SKM-1 (cell line): ENCODE results near the gene FIGN.

ENCODE experiments used
- DNase-seq: peaks from one replicate; lab custom pipeline; 2025; ENCODE audit not compliant: unreplicated experiment; lab: John Stamatoyannopoulos, UW

The FIGN gene

DNA sequence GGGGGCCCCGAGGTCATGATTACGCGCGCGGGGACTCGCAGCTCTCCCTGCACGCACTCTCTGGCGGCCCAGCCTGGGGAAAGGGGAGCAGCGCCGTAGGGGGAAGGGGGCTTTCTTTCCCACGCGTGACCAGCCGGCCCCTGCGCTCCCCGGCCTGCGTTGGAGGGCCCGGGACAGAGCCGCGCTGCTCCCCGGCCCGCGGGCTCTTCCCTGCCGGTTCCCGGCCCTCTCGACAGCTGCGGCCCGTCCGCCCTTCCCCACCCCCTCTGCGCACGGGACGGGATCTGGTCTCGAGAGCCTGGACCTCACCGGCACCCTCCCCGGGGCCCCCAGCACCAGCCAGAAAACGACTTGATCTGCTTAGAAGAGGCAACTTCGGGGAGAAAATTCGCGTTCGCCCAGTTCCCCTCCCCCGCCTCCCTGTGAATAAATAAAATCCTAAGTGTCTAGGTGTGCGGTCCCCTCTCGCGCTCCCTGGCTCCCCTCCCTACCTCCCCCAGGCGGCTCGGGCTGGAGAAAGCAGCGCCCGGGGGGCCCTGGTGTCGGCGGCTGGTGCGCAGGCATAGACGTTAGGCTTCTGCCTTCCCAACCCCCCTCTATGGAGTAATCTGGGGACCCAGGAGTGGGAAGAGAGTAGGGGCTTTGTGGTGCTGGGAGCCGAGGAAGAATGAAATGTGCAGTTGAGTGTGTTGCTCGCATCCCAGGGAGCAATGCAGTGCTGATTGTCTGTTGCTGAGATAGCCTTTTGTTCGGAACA, 803 bp upstream of the FIGN start:
- no peak for DNase-seq

DNA sequence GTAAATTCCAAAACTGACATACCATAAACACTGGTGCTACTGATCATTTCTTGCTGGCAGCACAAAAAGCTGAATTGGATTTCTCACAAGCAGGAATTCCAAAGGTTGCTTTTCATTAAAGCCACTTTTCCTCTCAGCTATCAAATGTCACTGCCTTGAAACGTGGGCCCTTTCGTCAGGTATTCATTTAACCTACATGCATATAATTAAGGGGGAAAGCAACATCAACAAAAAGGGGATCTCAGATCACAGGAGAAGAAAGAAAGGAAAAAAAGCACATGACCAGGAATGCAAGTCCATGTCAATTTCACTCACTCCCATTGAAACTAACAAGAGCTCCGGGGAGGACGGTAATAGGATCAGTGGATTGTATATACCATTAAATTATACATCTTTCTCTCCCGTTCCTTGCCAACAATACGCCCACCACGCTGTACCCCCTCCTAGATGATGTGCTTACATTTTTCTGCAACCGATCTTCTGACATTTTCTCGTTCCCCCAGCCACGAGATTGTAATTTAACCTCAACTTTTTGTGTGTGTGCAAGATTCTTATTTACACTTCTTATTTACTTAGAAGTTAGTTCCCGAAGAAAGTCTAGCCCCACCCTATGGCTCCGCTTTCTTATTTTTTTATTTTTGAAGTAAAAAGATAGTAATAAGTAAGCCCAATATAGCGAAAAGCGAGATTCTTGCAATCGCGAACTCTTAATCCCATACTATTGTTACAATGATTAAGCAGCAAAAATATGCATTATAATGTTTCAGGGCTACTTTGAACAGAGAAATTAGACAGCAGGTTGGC, 725 bp downstream of the FIGN start:
- no peak for DNase-seq

DNA sequence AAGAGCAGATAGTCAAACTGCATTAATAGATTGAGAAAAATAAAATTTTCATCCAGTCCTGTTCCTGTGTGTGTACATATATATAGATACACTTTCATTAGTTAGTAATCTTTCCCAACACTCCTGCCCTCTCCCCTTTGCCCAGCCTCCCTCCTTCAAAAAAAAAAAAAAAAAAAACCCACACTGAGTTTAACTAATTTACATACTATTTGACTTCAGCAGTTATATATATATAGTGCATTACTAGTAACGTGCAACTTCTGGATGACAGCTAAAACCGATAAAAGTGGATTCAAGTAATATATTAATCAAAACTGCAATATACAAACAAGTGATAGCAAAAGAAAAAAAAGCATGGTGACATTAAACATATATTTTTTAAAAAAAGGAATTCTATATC, 1.4 kb downstream of the FIGN start:
- DNase-seq = no peak

DNA sequence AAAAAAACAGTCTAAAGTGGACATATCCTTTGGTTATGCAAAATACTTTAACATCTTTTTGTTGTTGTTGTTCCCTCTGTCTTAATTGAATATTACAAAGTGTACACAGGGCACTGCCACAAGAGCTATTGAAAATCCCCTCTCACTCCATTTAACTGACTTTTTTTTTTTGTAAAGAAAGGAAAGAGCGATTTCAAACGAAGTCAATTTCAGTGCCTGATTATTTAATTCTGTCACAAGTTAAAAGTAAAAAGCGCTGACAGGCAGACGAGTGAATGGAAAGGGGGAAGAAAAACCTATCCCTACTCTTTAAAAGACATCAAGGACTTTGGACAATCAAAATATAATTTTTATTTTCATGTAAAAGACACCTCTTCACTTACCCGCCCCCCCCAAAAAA, 1.9 kb downstream of the FIGN start:
- no peak for DNase-seq

DNA sequence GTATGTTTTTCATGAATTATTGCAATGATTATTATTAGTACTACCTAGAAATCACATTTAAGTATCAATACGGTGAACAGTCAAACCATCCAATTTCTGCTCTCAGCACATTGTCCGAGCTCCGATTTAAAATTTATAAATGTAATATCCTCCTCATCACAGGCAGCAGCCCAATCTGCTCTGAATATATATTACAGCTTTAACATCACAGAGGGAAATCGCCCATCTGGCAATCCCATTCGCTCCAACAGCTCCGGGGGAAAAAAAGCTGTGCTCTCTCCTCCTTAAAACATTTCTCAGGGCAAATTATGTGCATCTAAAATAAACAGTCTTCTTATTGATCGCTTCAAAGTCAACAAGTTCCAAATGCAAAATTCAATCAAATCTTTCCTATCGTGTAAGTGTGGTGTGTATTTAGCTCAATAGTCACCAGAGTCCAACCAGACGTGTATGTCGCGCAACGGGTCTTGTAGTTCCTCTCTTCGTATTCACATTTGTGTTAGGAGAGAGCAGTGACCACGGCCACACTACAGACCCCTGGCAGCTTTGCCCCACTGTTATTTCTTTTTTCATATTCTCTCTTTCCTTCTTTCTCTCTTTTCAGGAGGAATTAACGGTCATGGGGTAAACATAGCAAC, 2.4 kb downstream of the FIGN start:
- DNase-seq = no peak

DNA sequence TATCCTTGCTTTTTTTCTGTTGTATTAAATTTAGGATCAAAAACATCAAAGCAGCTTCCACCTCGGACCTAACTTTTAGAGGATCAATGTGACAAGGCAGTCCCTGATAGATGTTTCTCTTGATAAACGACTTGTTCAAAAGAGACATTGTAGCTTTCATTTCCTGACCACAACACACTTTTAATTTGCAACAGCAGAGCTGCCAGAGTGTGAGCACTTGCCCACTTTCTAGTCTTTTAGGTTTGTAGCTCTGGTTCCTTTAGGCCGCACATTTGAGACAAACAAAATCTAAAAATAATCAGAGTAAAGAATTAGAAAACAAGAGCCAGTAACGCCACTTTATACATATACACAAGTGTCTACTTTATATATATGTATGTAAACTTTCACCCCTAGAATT, 3.1 kb downstream of the FIGN start:
- no peak for DNase-seq

DNA sequence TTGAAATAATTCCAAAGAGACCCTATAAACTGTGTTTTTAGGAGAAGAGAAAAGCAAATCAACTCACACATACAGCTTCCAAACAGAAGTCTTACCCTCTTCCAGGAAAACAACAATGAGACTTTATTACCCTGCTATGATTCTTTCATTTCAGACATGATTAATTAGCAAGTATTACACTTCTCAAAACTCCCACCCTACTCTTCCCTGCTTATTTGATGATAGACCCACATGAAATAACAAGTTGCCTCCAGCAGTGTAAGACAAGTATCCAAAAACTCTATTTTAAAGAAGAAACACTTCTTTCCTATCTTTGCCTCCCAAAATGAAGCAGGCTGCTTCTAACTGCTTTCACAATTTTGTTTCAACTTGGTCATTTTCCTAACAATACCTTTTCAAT, 4.1 kb downstream of the FIGN start:
- DNase-seq = no peak

DNA sequence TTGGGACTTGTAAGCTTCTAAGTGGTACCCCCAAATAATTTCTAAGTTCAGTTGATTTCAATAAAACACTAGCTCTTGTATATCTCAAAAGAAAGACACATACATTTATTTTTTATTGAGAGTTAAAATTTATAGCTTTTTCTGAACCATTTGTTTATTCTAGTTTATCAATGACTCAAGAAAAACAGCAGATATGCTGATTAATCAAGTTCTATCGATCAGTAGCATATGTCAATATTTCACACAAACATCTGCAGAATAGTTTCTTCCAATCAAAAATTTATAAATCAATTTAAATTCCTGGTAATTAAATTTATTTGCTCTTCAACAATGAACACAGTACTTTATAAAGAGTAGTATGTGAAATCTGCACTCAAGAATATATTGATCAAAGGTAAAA, 5.3 kb downstream of the FIGN start:
- no peak for DNase-seq

DNA sequence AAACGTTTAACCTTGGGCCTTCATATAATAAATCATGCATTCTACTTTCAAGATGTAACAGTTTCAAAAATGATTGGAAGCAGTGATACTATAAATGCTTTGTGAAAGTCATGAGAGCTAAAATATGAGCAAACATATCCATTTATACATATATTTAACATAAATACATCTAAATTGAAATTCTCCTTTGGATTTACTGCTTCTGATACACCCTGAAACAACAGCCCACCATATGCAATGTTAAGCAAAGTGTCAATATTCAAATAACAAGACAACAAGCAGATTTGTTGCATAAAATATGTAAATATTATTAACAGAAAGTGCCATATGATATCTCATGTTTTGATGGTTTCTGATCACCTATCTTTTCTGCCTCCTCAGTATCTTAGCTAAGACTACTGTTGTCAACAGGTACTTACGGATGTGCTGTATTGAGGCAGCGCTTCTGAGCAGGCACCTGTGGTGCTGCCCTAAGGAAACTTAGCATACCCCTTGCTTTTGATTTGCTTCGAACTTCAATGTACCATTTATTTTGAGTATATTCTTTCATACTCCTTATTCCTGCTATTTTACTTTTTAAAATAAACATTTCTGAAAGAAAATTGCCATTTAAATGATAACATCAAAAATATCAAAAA, 6.1 kb downstream of the FIGN start:
- no peak for DNase-seq

DNA sequence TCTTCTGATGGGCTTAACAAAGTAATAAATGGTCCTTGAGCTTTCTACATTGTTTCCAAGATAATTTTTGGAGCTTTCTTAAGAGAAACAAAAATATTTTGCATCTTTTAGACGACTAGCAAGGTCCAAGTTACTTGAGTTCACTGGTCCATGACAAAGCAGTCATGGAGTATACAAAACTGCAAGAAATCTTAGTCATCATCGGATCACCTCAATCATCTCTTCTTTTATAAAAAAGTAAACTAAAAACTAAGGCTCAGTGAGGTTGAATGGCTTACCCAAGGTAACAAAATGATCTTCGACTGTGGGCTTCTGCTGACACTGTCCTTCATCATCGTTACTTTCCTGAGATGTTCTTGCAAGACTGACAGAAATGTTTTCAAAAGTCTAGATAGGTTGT, 11.9 kb downstream of the FIGN start:
- DNase-seq = no peak

DNA sequence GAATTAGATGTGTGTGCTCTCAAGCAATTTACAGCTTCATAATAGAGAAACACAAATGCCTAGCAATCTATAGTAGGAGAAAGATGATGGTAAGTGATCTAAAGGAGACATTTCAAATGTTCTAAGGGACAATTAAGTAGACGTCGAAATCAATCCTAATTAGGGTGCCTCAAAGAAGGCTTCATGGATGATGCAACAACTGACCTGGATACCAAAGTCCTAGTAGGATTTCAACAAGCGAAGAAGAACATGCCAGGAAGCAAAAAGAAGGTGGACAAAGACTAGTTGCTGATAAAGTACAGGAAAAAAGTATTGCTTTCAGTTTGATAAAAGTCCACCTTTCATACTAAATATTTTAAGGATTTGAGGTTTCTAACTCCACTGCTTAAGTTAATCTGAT, 12.5 kb downstream of the FIGN start:
- no peak for DNase-seq

DNA sequence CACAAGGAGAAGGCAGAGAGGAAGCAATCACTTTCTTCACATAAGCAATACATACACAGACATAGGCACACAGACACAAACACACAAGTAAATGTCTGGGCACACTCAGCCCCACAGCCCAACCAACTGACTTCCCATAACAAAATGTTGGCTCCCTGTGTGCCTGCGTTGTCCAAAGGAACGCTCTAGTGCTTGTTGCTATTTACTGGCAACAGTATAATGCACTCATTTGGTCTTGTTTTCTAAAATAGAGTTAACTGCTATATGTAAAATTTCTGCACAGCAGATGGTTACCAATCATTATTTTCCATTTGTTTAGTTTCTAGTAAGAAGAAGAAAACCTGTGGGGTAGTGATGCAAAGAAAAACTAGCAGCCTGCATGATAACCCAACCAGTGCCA, 16.5 kb downstream of the FIGN start:
- DNase-seq = no peak

DNA sequence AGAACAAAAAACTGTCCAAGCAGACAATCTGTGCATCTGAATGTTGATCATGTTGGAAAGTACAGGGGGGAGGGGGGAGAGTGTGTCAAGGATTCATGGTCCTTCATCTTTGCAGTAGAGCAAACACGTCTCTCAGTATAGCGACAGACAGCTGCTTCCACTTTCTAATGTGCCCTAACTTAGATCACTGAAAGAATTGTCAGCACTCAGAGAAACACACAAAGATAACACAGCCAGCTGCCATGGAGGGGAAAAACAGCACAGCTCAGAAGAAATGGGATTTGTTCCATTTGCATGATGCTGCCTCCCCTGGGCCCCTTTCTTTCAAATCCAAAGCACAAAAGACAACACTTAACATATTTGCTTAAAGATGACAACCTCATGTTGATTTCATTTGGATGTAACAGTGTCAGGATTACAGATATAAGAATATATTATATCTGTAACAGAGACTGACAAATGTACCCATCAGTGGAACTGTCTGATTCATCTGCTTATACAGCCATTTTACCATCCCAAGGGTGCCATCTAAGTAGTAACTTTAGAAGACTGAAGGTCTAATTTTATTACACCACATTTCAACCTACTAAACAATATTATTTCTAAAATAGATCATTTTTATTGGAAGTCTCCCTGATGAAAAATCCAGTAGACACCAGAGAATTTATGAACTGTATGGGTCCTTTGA, 17.7 kb downstream of the FIGN start:
- no peak for DNase-seq

DNA sequence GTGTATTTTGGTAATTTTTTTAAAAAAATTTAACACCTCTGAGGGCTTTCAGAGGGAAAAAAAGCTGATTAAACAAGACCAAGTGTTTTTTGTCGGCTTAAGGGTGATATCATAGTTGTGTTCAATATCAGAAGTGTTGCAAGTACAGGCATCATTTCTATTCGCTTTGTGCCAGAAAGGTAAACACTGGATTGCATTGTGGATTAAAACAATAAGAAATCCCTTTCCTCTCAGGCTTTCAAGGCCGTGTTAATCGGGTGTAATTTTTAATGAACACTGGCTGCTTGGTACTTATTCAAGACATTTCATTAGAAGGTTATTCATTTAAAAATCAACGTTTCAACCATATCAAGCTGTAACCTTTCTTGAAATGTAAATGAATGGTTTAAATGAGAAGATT, 18.3 kb downstream of the FIGN start:
- DNase-seq = no peak

DNA sequence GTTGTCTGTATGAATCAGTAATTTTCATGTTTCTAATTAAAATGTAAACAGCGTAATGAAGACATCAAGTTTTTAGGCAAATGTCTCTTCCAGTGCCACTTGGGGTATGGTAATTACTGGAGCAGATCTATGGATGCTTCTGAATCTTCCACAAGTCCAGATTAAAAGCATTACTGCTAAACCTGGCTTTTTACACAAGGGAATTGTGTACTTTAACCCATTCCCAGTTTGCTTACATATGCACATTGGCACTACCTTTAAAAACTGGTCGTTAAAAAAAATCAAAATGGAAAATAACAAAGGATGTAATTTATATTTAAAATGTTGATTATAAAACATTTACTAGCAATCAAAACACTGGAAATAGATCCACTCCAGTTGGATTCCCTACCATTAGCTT, 19.7 kb downstream of the FIGN start:
- no peak for DNase-seq

DNA sequence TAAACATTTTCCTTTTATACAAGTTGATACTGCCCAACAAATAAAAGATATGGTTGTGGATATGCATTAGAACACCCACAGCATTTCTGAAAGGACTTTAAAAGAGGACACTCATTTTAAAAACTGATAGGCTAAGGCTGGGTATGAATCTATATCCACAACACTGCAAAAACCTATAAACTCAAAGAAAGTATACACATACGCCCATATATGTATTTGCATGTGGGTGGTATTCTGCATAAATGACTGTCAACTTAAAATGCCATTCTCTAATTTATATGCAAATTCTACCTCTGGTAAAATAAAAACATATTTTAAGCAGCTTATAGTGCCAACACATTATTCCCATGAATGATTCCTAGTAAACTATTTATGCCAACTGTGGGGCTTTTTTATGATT, 20.1 kb downstream of the FIGN start:
- DNase-seq = no peak

DNA sequence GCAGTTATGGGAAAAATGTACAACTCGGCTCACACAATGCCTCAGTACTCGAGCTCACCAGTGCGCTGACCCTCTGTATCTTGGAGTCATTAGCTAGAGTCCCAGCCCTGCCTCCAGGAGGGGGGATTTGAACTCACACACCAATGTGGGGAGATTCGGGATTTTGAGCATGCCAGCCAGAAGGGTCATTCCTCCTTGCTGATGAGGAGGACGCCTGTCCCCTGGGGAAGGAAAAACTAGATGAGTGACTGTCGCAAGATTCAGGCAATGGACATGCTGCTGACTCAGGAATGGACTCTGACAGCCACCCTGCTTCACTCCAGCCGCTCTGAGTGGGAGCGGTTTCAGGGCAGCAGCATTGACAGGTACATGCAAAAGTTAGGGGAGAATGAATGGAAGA, 20.6 kb downstream of the FIGN start:
- DNase-seq = no peak

DNA sequence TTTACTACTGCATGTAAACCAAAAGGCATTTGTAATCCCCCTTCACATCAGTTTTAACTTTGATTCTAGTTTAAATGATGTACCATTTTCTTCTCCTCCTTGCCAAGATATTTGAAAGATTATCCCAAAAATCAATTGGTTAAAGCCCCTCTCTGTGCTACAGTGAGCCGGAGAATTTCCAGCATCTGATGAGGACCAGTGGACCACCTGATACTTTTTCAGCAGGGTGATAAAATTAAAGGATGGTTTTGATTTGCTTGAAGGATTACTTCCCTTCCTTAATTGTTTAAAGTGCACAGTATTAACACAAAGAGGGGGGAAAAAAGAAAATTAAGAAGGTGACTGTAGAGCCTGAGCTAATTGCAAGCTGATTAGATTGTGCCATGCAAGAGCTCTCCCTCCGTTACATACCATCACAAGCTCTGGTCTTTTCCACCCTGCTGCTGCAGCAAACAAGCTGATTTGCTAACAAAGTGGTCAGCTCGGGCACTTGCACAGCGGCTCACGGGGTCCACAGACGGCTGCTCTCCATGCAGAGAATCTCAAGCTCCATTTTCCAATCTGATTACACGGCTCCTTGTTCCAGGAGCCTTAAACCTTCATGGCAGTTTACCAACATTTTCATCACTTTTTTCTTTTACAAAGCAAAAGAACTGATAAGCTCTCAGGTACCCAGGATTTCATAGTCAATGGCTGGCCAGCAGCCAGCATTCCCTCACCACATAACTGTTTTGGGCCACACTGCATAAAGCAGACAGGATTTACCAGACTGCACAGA, 22.1 kb downstream of the FIGN start:
- DNase-seq = no peak

DNA sequence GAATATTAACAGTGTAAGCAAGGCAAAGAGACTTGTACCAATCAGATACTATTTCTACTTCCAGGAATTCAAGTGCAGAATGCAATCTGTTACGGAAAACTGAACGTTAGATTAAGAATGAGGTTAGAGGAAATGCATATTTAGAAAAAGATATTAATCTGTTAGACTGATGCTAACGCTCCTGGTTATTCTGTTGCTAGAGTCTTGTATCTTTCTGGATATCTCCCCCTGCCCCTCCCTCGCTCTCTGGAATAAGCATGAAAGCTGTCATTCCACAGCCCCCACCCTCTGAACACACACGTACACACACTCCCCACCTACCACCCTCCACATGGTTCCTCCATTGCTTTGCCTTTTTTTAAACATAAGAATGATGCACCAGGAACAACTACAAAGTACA, 24.1 kb downstream of the FIGN start:
- no peak for DNase-seq

DNA sequence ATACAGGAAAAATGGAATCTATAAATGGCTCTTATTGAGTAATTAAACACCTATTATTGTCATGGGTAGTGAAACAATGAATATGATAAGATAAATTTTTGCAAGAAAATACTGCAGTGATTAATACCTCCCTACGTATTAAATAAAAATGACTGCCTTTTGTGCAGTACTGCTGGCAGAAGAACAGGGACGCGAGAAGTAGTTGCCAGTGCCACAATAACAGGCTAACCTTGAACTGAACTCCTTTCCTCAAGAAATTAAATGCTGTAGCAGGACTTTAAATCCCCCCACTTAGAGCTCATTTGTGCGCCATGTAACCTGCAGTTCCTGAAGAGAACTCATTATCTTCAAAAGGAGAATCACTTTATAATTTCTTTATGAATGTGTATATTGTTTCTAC, 24.6 kb downstream of the FIGN start:
- DNase-seq = no peak
